Endodermal cell (in vitro differentiated cells): ENCODE results near the gene RPH3AL. TPM values are rescaled to one million over a fixed set of nuclear protein-coding genes. Genes with fewer than 3 reads are reported as not detected.

ENCODE experiments used
- DNase-seq: peaks from one replicate; pipeline ENCODE4 v3.0.0-alpha.2; 2017
- H3K27ac ChIP-seq: 2 replicates; pipeline ENCODE4 v1.5.1; 2013; ENCODE audit warnings: mild to moderate bottlenecking, low read depth, low read length, moderate library complexity
- H3K27me3 ChIP-seq: 2 replicates; pipeline ENCODE4 v1.6.1; 2013; ENCODE audit warnings: mild to moderate bottlenecking, low read length, moderate library complexity; ENCODE audit not compliant: insufficient read depth, control insufficient read depth, poor library complexity, severe bottlenecking
- H3K36me3 ChIP-seq: 2 replicates; pipeline ENCODE4 v1.7.0; 2013; ENCODE audit warnings: mild to moderate bottlenecking, low read length, moderate library complexity; ENCODE audit not compliant: control insufficient read depth, insufficient read depth
- H3K4me1 ChIP-seq: one replicate; pipeline ENCODE4 v1.7.0; 2013; ENCODE audit warnings: low read length; ENCODE audit not compliant: control insufficient read depth, insufficient read depth
- H3K4me3 ChIP-seq: 2 replicates; pipeline ENCODE4 v1.5.1; 2013; ENCODE audit warnings: mild to moderate bottlenecking, low read length, moderate library complexity
- H3K9ac ChIP-seq: 2 replicates; pipeline ENCODE4 v1.6.1; 2013; ENCODE audit warnings: mild to moderate bottlenecking, low read length, moderate library complexity; ENCODE audit not compliant: poor library complexity, severe bottlenecking; ENCODE audit errors: extremely low read depth
- H3K9me3 ChIP-seq: 2 replicates; pipeline ENCODE4 v1.6.1; 2013; ENCODE audit warnings: mild to moderate bottlenecking, low read length, moderate library complexity; ENCODE audit not compliant: control insufficient read depth
- H3K27ac Mint-ChIP-seq: 2 replicates; pipeline ENCODE4 v1.8.0; 2020; ENCODE audit warnings: mixed read lengths
- H3K27me3 Mint-ChIP-seq: 2 replicates; pipeline ENCODE4 v1.8.0; 2021; ENCODE audit warnings: mild to moderate bottlenecking, mixed read lengths; ENCODE audit not compliant: insufficient read depth
- H3K36me3 Mint-ChIP-seq: 2 replicates; pipeline ENCODE4 v1.8.0; 2020; ENCODE audit warnings: low read depth, mixed read lengths
- H3K4me1 Mint-ChIP-seq: 2 replicates; pipeline ENCODE4 v1.8.0; 2020; ENCODE audit warnings: mixed read lengths
- H3K4me3 Mint-ChIP-seq: 2 replicates; pipeline ENCODE4 v1.8.0; 2020; ENCODE audit warnings: mild to moderate bottlenecking, moderate library complexity, mixed read lengths
- H3K9me3 Mint-ChIP-seq: 2 replicates; pipeline ENCODE4 v1.8.0; 2020; ENCODE audit warnings: mild to moderate bottlenecking, mixed read lengths
- WGBS, 2 experiments: methylation state at CpG; one replicate each; pipeline versions ENCODE4 v1.1.5 to v1.1.7; 2013; ENCODE audit warnings: missing lambda C conversion rate in 2 of 2, mixed read lengths in 1 of 2; ENCODE audit not compliant: insufficient coverage in 1 of 2, insufficient read length in 1 of 2; 5-methylcytosine and 5-hydroxymethylcytosine counted together
- total RNA-seq, 2 donors: library from RNA; stranded (reverse); fragmentation: NEBNext Ultra II Directional in 1 of 2; extraction: Animal tissue kit (Norgen Biotek cat#: 25700) in 1 of 2; gene quantifications; 2 replicates in 1 of 2; 3 replicates in 1 of 2; pipeline ENCODE4 v1.2.1, GENCODE V29; 2021
- TF ChIP-seq, protein P1 (sequence below): fragments of 200-600 bp; sonication (generic); conservative IDR thresholded peaks from 2 replicates; pipeline ENCODE4 v1.5.0; 2021; ENCODE audit warnings: antibody characterized with exemption, mild to moderate bottlenecking

The RPH3AL gene
- total RNA-seq, 2 donors from 2014 or later: 14.7 to 16.9 TPM

DNA sequence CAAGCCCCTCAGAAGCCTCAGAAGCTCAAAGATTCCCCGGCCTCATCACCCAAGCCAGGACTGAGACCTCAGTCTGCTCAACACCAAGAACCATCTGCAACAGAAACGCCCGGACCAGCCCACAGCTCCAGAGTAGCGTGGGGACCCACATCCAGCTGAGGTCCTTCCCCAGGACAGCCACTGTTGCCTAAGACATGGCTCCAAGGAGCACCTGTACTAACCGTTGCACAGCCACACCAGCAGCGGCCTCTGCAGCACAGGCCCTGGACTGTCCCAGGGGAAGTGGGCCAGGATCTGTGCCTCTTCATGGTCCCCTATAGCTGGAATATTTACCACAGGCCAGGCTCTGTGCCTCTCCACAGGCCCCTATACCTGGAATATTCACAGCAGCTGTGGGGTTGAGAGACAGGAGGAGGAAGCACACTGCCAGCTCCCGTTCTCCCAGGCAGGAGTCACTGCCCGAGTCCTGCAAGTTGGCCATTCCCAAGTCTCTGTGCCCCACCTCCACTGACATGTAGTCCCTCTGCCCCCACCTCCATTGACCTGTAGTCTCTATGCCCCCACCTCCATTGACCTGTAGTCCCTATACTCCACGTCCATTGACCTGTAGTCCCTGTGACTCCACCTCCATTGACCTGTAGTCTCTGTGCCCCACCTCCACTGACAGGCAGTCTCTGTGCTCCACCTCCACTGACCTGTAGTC, 38.5 kb downstream of the RPH3AL start:
- no peak overlapping the region for H3K9ac ChIP-seq
- WGBS, 2 experiments: 89 to 95% methylated on average over 3 to 9 of the region's 9 CpGs
- H3K36me3 ChIP-seq: peaks cover 4% of the 10 kb centered on the region
- TF ChIP-seq, protein P1, sequence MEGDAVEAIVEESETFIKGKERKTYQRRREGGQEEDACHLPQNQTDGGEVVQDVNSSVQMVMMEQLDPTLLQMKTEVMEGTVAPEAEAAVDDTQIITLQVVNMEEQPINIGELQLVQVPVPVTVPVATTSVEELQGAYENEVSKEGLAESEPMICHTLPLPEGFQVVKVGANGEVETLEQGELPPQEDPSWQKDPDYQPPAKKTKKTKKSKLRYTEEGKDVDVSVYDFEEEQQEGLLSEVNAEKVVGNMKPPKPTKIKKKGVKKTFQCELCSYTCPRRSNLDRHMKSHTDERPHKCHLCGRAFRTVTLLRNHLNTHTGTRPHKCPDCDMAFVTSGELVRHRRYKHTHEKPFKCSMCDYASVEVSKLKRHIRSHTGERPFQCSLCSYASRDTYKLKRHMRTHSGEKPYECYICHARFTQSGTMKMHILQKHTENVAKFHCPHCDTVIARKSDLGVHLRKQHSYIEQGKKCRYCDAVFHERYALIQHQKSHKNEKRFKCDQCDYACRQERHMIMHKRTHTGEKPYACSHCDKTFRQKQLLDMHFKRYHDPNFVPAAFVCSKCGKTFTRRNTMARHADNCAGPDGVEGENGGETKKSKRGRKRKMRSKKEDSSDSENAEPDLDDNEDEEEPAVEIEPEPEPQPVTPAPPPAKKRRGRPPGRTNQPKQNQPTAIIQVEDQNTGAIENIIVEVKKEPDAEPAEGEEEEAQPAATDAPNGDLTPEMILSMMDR: no peak
- H3K4me3 Mint-ChIP-seq: no peak overlapping the region
- peaks cover 28% of the 10 kb centered on the region for H3K9me3 Mint-ChIP-seq
- H3K27me3 Mint-ChIP-seq: peaks cover 2% of the 10 kb centered on the region
- no peaks in the 10 kb centered on the region for H3K9me3 ChIP-seq
- peaks cover 30% of the 10 kb centered on the region for H3K36me3 Mint-ChIP-seq
- H3K27me3 ChIP-seq: no peaks in the 10 kb centered on the region
- H3K4me1 ChIP-seq: no peaks in the 10 kb centered on the region
- H3K4me1 Mint-ChIP-seq: peaks cover 7% of the 10 kb centered on the region
- no peak for DNase-seq
- no peak overlapping the region for H3K27ac ChIP-seq
- no peak overlapping the region for H3K27ac Mint-ChIP-seq
- no peak overlapping the region for H3K4me3 ChIP-seq

- Histone ChIP-seq H3K36me3 (no peaks in the 10 kb centered on the region), H3K4me1 (no peaks in the 10 kb centered on the region), H3K27me3 (no peaks in the 10 kb centered on the region), H3K27ac (no peak overlapping the region), H3K4me3 (no peak overlapping the region), H3K9ac (no peak overlapping the region), H3K9me3 (no peaks in the 10 kb centered on the region)
- whole genome bisulfite sequencing, 2 experiments: 91 to 94% methylated on average over 6 to 10 of the region's 10 CpGs
- H3K9me3 Mint-ChIP-seq: peaks cover 27% of the 10 kb centered on the region
- peaks cover 7% of the 10 kb centered on the region for H3K4me1 Mint-ChIP-seq
- DNase-seq: no peak
- TF ChIP-seq, protein P1: no peak
- no peak overlapping the region for H3K4me3 Mint-ChIP-seq
- H3K36me3 Mint-ChIP-seq: peaks cover 21% of the 10 kb centered on the region
- no peak overlapping the region for H3K27ac Mint-ChIP-seq
- peaks cover 2% of the 10 kb centered on the region for H3K27me3 Mint-ChIP-seq
Observed at GRCh38 chr17:313231-313630, 39.4 kb downstream of the RPH3AL start.

GRCh38 chr17:312476-313148, 40.0 kb downstream of the RPH3AL start:
- Mint-ChIP-seq H3K9me3 (peaks cover 24% of the 10 kb centered on the region), H3K4me3 (no peak overlapping the region), H3K27ac (no peak overlapping the region), H3K36me3 (peaks cover 17% of the 10 kb centered on the region), H3K27me3 (peaks cover 2% of the 10 kb centered on the region), H3K4me1 (peaks cover 7% of the 10 kb centered on the region)
- H3K4me3 ChIP-seq: no peak overlapping the region
- 88 to 89% methylated on average over 16 to 18 of the region's 18 CpGs for WGBS, 2 experiments
- H3K9ac ChIP-seq: no peak overlapping the region
- H3K36me3 ChIP-seq: no peaks in the 10 kb centered on the region
- no peaks in the 10 kb centered on the region for H3K27me3 ChIP-seq
- no peak for DNase-seq
- H3K4me1 ChIP-seq: no peaks in the 10 kb centered on the region
- no peak overlapping the region for H3K27ac ChIP-seq
- TF ChIP-seq, protein P1: no peak
- no peaks in the 10 kb centered on the region for H3K9me3 ChIP-seq
